NT2/D1 (cell line): Measurements from ENCODE around the gene GPR35.

Experiments used
- SUZ12 ChIP-seq: IDR thresholded peaks from 2 replicates; pipeline ENCODE4 v1.6.1; 2011; ENCODE audit not compliant: insufficient read length, insufficient read depth; ENCODE audit errors: extremely low read depth
- YY1 ChIP-seq: IDR thresholded peaks from 2 replicates; pipeline ENCODE4 v1.6.1; 2011; ENCODE audit not compliant: insufficient read length, insufficient read depth

- no peak for TF ChIP-seq SUZ12
- TF ChIP-seq YY1: no peak
These were observed 10.1 kb downstream of the GPR35 start for GRCh38 chr2:240635121-240635997.
